ENCODE results near the gene RPL36A. TPM values are rescaled to one million over a fixed set of nuclear protein-coding genes. Genes with fewer than 3 reads are reported as not detected.

RPL36A gene
- total and polyA plus RNA-seq, 2 donors = 2,714 to 3,361 TPM

GRCh38 chrX:101398694-101399093 is 7.9 kb downstream of the RPL36A start:
- H3K4me1 ChIP-seq (ENCODE audit: control insufficient read depth in 2 of 2, insufficient read depth in 2 of 2, low read length in 2 of 2) = no peaks in the 10 kb centered on the region
- peaks cover 10 to 19% of the 10 kb centered on the region in 2 donors for H3K36me3 ChIP-seq (ENCODE audit: control insufficient read depth in 2 of 2, insufficient read depth in 2 of 2, low read length in 1 of 2)
- DNase-seq (ENCODE audit: low read depth in 6 of 9, low spot score in 9 of 9) = no peak
- H3K4me3 ChIP-seq (ENCODE audit: low read length in 2 of 2) = no peak overlapping the region
- no peak overlapping the region for H3K27ac ChIP-seq (ENCODE audit: low read depth in 1 of 2, low read length in 1 of 2)
- H3K27me3 ChIP-seq (ENCODE audit: control insufficient read depth in 2 of 2, insufficient read depth in 1 of 2, low read length in 1 of 2) = no peaks in the 10 kb centered on the region
- no peaks in the 10 kb centered on the region for H3K9me3 ChIP-seq (ENCODE audit: control insufficient read depth in 2 of 2, insufficient read depth in 1 of 2, low read length in 1 of 2)
- 97% methylated on average over 4 of the region's 4 CpGs for WGBS

GRCh38 chrX:101399825-101400224 is 9.0 kb downstream of the RPL36A start:
- H3K27ac ChIP-seq (ENCODE audit: low read depth in 1 of 2, low read length in 1 of 2) = no peak overlapping the region
- no peak overlapping the region for H3K4me3 ChIP-seq (ENCODE audit: low read length in 2 of 2)
- peaks cover 10 to 21% of the 10 kb centered on the region in 2 donors for H3K36me3 ChIP-seq (ENCODE audit: control insufficient read depth in 2 of 2, insufficient read depth in 2 of 2, low read length in 1 of 2)
- no peak for DNase-seq (ENCODE audit: low read depth in 6 of 9, low spot score in 9 of 9)
- H3K4me1 ChIP-seq (ENCODE audit: control insufficient read depth in 2 of 2, insufficient read depth in 2 of 2, low read length in 2 of 2) = no peaks in the 10 kb centered on the region
- 98% methylated on average over 4 of the region's 4 CpGs for WGBS
- H3K9me3 ChIP-seq (ENCODE audit: control insufficient read depth in 2 of 2, insufficient read depth in 1 of 2, low read length in 1 of 2) = no peaks in the 10 kb centered on the region
- H3K27me3 ChIP-seq (ENCODE audit: control insufficient read depth in 2 of 2, insufficient read depth in 1 of 2, low read length in 1 of 2) = no peaks in the 10 kb centered on the region

GRCh38 chrX:101407167-101407747 is 16.4 kb downstream of the RPL36A start:
- Histone ChIP-seq H3K27me3 (ENCODE audit: control insufficient read depth in 2 of 2, insufficient read depth in 1 of 2, low read length in 1 of 2) (no peaks in the 10 kb centered on the region), H3K27ac (ENCODE audit: low read depth in 1 of 2, low read length in 1 of 2) (peak overlapping the region; percentile 69 to 98), H3K4me3 (ENCODE audit: low read length in 2 of 2) (peak overlapping the region; percentile 69 to 82), H3K9me3 (ENCODE audit: control insufficient read depth in 2 of 2, insufficient read depth in 1 of 2, low read length in 1 of 2) (no peaks in the 10 kb centered on the region), H3K36me3 (ENCODE audit: control insufficient read depth in 2 of 2, insufficient read depth in 2 of 2, low read length in 1 of 2) (peaks cover 8 to 9% of the 10 kb centered on the region in 2 donors), H3K4me1 (ENCODE audit: control insufficient read depth in 2 of 2, insufficient read depth in 2 of 2, low read length in 2 of 2) (peaks cover 0 to 2% of the 10 kb centered on the region in 2 donors)
- peak in 1 of 9 donors; percentile 33 for DNase-seq (ENCODE audit: low read depth in 6 of 9, low spot score in 9 of 9)
- 0% methylated on average over 15 of the region's 15 CpGs for WGBS

GRCh38 chrX:101407748-101408531 is 17.1 kb downstream of the RPL36A start, which contains the start of the genes GLA and HNRNPH2:
GLA (minus strand) TSS chrX:101407925; CDS start chrX:101407903, 22 bp downstream.
HNRNPH2 (plus strand) TSS chrX:101408222; CDS start chrX:101411989, 3,767 bp downstream.
- Histone ChIP-seq H3K36me3 (ENCODE audit: control insufficient read depth in 2 of 2, insufficient read depth in 2 of 2, low read length in 1 of 2) (peaks cover 14 to 15% of the 10 kb centered on the region in 2 donors), H3K27me3 (ENCODE audit: control insufficient read depth in 2 of 2, insufficient read depth in 1 of 2, low read length in 1 of 2) (no peaks in the 10 kb centered on the region), H3K9me3 (ENCODE audit: control insufficient read depth in 2 of 2, insufficient read depth in 1 of 2, low read length in 1 of 2) (no peaks in the 10 kb centered on the region), H3K4me3 (ENCODE audit: low read length in 2 of 2) (peak within 1 kb of the TSS; percentile 69 to 82), H3K4me1 (ENCODE audit: control insufficient read depth in 2 of 2, insufficient read depth in 2 of 2, low read length in 2 of 2) (peaks cover 0 to 2% of the 10 kb centered on the region in 2 donors), H3K27ac (ENCODE audit: low read depth in 1 of 2, low read length in 1 of 2) (peak within 1 kb of the TSS; percentile 94 to 98)
- DNase-seq (ENCODE audit: low read depth in 6 of 9, low spot score in 9 of 9) = peak; percentile 86 to 98 (median 93)
- WGBS = under 1% methylated on average over 45 of the region's 47 CpGs

- WGBS = under 1% methylated on average over 8 of the region's 8 CpGs
- Histone ChIP-seq H3K4me3 (ENCODE audit: low read length in 2 of 2) (peak overlapping the region; percentile 69 to 82), H3K36me3 (ENCODE audit: control insufficient read depth in 2 of 2, insufficient read depth in 2 of 2, low read length in 1 of 2) (peaks cover 15 to 17% of the 10 kb centered on the region in 2 donors), H3K9me3 (ENCODE audit: control insufficient read depth in 2 of 2, insufficient read depth in 1 of 2, low read length in 1 of 2) (no peaks in the 10 kb centered on the region), H3K4me1 (ENCODE audit: control insufficient read depth in 2 of 2, insufficient read depth in 2 of 2, low read length in 2 of 2) (peaks cover 0 to 2% of the 10 kb centered on the region in 2 donors), H3K27me3 (ENCODE audit: control insufficient read depth in 2 of 2, insufficient read depth in 1 of 2, low read length in 1 of 2) (no peaks in the 10 kb centered on the region), H3K27ac (ENCODE audit: low read depth in 1 of 2, low read length in 1 of 2) (peak overlapping the region; percentile 94 to 98)
- DNase-seq (ENCODE audit: low read depth in 6 of 9, low spot score in 9 of 9) = no peak
Observed at GRCh38 chrX:101408532-101408841, 17.7 kb downstream of the RPL36A start.

GRCh38 chrX:101409043-101409442 is 18.2 kb downstream of the RPL36A start:
- 3% methylated on average over 6 of the region's 6 CpGs for WGBS
- DNase-seq (ENCODE audit: low read depth in 6 of 9, low spot score in 9 of 9) = no peak

GRCh38 chrX:101410461-101410860 is 19.6 kb downstream of the RPL36A start:
- peaks cover 0 to 2% of the 10 kb centered on the region in 2 donors for H3K4me1 ChIP-seq (ENCODE audit: control insufficient read depth in 2 of 2, insufficient read depth in 2 of 2, low read length in 2 of 2)
- H3K27me3 ChIP-seq (ENCODE audit: control insufficient read depth in 2 of 2, insufficient read depth in 1 of 2, low read length in 1 of 2) = no peaks in the 10 kb centered on the region
- no peak overlapping the region for H3K27ac ChIP-seq (ENCODE audit: low read depth in 1 of 2, low read length in 1 of 2)
- DNase-seq (ENCODE audit: low read depth in 6 of 9, low spot score in 9 of 9) = no peak
- peaks cover 12 to 13% of the 10 kb centered on the region in 2 donors for H3K36me3 ChIP-seq (ENCODE audit: control insufficient read depth in 2 of 2, insufficient read depth in 2 of 2, low read length in 1 of 2)
- WGBS = 76% methylated on average over 7 of the region's 7 CpGs
- no peaks in the 10 kb centered on the region for H3K9me3 ChIP-seq (ENCODE audit: control insufficient read depth in 2 of 2, insufficient read depth in 1 of 2, low read length in 1 of 2)
- H3K4me3 ChIP-seq (ENCODE audit: low read length in 2 of 2) = no peak overlapping the region

More at GRCh38 chrX:101409043-101409442, 18.2 kb downstream of the RPL36A start:
- no peaks in the 10 kb centered on the region for H3K27me3 ChIP-seq (ENCODE audit: control insufficient read depth in 2 of 2, insufficient read depth in 1 of 2, low read length in 1 of 2)
- peak overlapping the region; percentile 79 to 98 for H3K27ac ChIP-seq (ENCODE audit: low read depth in 1 of 2, low read length in 1 of 2)
- H3K4me1 ChIP-seq (ENCODE audit: control insufficient read depth in 2 of 2, insufficient read depth in 2 of 2, low read length in 2 of 2) = peaks cover 0 to 2% of the 10 kb centered on the region in 2 donors
- peaks cover 12 to 13% of the 10 kb centered on the region in 2 donors for H3K36me3 ChIP-seq (ENCODE audit: control insufficient read depth in 2 of 2, insufficient read depth in 2 of 2, low read length in 1 of 2)
- H3K4me3 ChIP-seq (ENCODE audit: low read length in 2 of 2) = peak overlapping the region; percentile 69 to 82
- no peaks in the 10 kb centered on the region for H3K9me3 ChIP-seq (ENCODE audit: control insufficient read depth in 2 of 2, insufficient read depth in 1 of 2, low read length in 1 of 2)

- Histone ChIP-seq H3K4me1 (ENCODE audit: control insufficient read depth in 2 of 2, insufficient read depth in 2 of 2, low read length in 2 of 2) (peaks cover 0 to under 1% of the 10 kb centered on the region in 2 donors), H3K9me3 (ENCODE audit: control insufficient read depth in 2 of 2, insufficient read depth in 1 of 2, low read length in 1 of 2) (no peaks in the 10 kb centered on the region), H3K27ac (ENCODE audit: low read depth in 1 of 2, low read length in 1 of 2) (no peak overlapping the region), H3K4me3 (ENCODE audit: low read length in 2 of 2) (no peak overlapping the region), H3K36me3 (ENCODE audit: control insufficient read depth in 2 of 2, insufficient read depth in 2 of 2, low read length in 1 of 2) (peaks cover 12 to 13% of the 10 kb centered on the region in 2 donors), H3K27me3 (ENCODE audit: control insufficient read depth in 2 of 2, insufficient read depth in 1 of 2, low read length in 1 of 2) (no peaks in the 10 kb centered on the region)
- 94% methylated on average over 10 of the region's 10 CpGs for WGBS
- DNase-seq (ENCODE audit: low read depth in 6 of 9, low spot score in 9 of 9) = no peak
Observed at GRCh38 chrX:101411984-101412383, 21.2 kb downstream of the RPL36A start.
